WERI-Rb-1 (cell line): Measurements from ENCODE around the gene PCGF3.

ENCODE experiments used
- DNase-seq: peaks from one replicate; pipeline ENCODE4 v3.0.0-alpha.2; 2020
- H3K27ac ChIP-seq: fragments of 250-450 bp; sonication (Bioruptor Pico); 2 replicates; pipeline ENCODE4 v1.5.1; 2020; ENCODE audit warnings: mild to moderate bottlenecking, moderate library complexity
- H3K27me3 ChIP-seq: fragments of 250-450 bp; sonication (Bioruptor Pico); 2 replicates; pipeline ENCODE4 v1.5.1; 2021; ENCODE audit warnings: mild to moderate bottlenecking, low read depth, moderate library complexity; ENCODE audit not compliant: insufficient read depth, severe bottlenecking
- H3K36me3 ChIP-seq: fragments of 250-450 bp; sonication (Bioruptor Pico); 2 replicates; pipeline ENCODE4 v1.5.1; 2020; ENCODE audit warnings: mild to moderate bottlenecking, moderate library complexity
- H3K4me3 ChIP-seq: 2 replicates; pipeline ENCODE4 v1.5.1; 2011; ENCODE audit warnings: low read depth, mild to moderate bottlenecking, control low read depth, low read length
- H3K9me3 ChIP-seq: fragments of 250-450 bp; sonication (Bioruptor Pico); 2 replicates; pipeline ENCODE4 v1.5.1; 2021; ENCODE audit warnings: mild to moderate bottlenecking, moderate library complexity; ENCODE audit not compliant: severe bottlenecking
- CTCF ChIP-seq: IDR thresholded peaks from 2 replicates; pipeline ENCODE4 v1.5.1; 2011; ENCODE audit warnings: low read depth, mild to moderate bottlenecking, control low read depth, inconsistent platforms, low read length

Gene PCGF3

GRCh38 chr4:792626-793092 is 87.0 kb downstream of the PCGF3 start:
- TF ChIP-seq CTCF, result no peak
- peaks cover 61% of the 10 kb centered on the region for H3K36me3 ChIP-seq
- H3K9me3 ChIP-seq, result no peaks in the 10 kb centered on the region
- H3K4me3 ChIP-seq, result no peak overlapping the region
- no peak for DNase-seq
- no peak overlapping the region for H3K27ac ChIP-seq
- no peaks in the 10 kb centered on the region for H3K27me3 ChIP-seq

DNA sequence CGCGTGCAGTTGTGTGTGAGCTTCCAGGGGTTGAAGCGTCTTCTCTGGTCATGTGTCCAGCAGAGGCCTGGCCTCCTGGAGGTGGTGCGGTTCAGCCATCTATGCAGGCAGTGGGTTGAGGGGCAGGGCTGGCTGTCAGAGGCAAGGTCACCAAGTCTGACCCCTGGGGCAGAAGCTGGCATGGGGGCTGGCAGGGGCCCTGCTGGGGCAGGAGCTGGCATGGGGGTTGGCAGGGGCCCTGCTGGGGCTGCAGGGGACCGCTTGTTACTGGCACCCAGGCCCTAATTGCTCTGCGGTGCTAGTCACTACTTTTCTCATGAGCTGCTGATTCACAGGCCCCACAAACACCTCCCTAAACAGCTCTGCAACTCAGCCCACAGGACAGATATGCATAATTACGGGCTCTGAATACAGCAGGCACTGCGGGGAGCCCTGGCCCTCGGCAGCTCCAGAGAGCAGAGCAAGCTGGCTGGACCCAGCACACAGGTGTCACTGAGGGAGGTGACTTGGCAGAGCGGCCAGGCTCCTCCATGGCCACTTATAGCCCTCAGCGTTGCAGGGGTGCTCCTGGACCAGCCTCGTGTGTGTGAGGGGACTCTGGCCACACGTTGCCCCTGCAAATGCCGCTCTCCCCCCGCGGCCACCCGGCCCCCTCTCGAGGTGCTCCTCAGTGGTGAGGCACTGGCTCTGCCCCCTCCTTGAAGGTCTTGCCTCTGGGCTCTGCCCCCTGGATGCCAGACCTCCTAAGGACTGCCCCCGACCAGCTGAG is 87.6 kb downstream of the PCGF3 start:
- no peak for TF ChIP-seq CTCF
- H3K27ac ChIP-seq, result peak overlapping the region; percentile 72
- no peaks in the 10 kb centered on the region for H3K27me3 ChIP-seq
- H3K36me3 ChIP-seq, result peaks cover 55% of the 10 kb centered on the region
- H3K9me3 ChIP-seq, result no peaks in the 10 kb centered on the region
- no peak for DNase-seq
- no peak overlapping the region for H3K4me3 ChIP-seq

DNA sequence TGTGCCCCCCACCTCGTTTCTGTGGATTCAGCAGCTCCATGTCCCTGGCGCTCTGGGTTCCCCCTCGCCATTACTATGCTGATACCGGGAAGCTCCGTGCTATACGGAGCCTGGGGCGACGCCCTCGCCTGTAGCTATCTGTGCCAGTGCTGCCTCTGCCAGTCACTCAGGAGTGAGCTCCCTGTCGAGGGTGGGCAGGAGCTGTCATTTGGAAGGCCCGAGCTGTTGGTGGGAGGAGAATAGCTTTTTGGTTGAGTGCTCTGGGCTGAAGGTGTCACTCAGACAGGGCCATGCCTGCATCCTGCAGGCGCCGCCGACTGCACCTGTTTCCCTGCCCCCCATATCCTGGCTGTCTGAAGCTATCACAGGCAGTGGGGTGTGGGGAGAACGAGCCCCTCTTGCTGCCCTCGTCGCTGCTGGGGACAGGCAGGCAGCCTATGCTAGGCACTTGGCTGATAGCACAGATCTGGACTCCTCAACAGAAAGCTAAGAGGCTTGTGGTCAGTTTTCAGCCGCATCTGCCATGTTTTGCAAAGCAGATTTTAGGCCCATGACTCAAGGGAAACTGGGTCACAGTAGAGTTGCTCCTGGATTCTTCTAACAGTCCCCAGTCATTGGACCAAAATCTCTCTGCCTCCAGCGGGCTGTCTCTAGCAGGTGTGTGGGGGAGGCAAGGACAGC is 88.4 kb downstream of the PCGF3 start:
- Histone ChIP-seq H3K36me3 (peaks cover 53% of the 10 kb centered on the region), H3K27me3 (no peaks in the 10 kb centered on the region), H3K9me3 (no peaks in the 10 kb centered on the region), H3K4me3 (no peak overlapping the region), H3K27ac (peak overlapping the region; percentile 72)
- no peak for TF ChIP-seq CTCF
- DNase-seq, result peak; percentile 62

DNA sequence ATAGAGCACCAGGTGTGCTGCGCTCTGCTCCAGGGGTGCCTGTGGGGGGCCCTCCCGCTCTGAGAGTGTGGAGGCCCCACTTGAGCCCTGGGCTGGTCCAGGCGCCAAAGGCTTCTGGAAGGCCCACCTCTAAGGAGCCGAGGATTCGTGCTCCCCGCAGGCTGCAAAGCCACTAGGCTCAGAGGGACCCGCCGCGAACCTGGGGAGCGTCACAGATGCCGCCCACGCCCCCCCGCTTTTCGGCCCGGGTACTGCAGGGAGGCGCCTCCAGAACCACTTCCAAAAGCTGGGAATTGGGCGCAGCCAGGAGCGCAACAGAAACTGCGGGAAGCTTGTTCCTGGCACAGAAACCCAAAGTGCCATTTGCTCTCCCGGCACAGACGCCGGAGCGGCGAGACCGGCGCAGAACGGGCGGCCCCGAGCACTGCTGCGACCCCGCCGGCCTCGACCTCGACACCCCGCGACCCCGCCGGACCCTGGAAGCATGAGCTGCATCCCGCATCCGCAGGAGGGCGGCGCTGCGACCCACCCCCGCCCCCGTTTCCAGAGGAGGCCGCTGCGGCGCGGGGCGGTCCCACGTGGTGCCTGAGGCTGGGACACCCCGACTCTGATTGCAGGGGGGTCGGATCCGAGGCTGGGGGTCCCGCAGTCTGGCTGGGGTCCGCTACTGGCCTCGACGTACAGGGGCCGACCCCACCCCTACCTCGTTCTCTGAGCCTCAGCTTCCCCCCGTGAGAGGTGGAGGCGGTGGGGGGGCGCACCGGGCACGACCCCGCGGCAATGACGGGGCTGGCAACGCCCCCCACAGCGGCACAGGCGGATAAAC is 89.5 kb downstream of the PCGF3 start:
- TF ChIP-seq CTCF, result no peak; the same call in 1 of the 2 replicates
- peaks cover 60% of the 10 kb centered on the region for H3K36me3 ChIP-seq
- peak; percentile 40 for DNase-seq
- no peaks in the 10 kb centered on the region for H3K9me3 ChIP-seq
- H3K27ac ChIP-seq, result peak overlapping the region; percentile 72
- no peak overlapping the region for H3K4me3 ChIP-seq
- no peaks in the 10 kb centered on the region for H3K27me3 ChIP-seq

DNA sequence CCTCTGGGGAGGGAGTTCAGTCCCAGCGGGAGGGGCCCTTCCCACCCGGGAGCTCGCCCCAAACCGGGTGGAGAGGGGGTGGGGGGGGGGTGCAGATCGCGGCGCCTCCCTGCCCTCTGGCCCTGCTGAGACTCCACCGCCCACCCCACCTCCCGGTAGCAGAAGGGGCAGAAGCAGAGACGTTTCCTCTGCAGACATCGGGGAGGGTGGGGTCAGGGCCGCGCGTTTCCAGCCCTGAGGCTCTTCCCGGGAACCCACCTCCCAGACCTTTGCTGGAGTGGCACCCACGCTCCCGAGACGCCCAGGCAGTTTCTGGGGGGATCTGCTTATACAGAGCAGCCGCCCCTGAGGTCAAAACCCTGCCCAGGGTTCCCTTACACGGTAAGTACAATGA is 90.1 kb downstream of the PCGF3 start:
- TF ChIP-seq CTCF, result no peak
- peaks cover 55% of the 10 kb centered on the region for H3K36me3 ChIP-seq
- no peak overlapping the region for H3K4me3 ChIP-seq
- no peak for DNase-seq
- H3K27me3 ChIP-seq, result no peaks in the 10 kb centered on the region
- H3K9me3 ChIP-seq, result no peaks in the 10 kb centered on the region
- peak overlapping the region; percentile 10; the same call in 1 of the 2 replicates for H3K27ac ChIP-seq
